ENCODE data around the gene HKDC1.

Gene HKDC1

DNA sequence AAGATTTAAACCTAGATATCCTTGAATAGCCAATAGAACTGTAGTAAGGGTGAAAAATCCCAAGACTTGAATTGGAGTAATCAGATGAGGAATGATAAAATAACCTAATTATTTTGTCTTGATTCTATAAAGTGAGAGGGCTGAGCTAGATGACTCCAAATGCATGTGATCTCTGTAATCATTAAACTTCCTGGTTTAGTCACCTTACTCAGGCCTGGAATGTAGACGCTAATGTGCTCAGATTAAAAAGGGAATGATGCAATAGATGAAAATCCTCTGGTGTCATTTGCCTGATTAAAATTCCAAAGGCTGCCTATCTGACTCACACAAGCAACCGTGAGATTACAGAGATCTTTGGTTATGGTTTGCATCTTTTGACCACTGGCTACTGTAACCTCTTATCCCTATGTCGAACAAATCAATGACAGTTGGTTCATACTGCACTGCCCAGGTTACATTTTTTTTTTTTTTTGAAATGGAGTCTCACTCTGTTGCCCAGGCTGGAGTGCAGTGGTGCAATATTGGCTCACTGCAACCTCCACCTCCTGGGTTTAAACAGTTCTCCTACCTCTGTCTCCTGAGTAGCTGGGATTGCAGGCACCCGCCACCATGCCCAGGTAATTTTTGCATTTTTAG is 2.9 kb upstream of the HKDC1 start:
- no peak for DNase-seq (ENCODE audit: low read depth)

DNA sequence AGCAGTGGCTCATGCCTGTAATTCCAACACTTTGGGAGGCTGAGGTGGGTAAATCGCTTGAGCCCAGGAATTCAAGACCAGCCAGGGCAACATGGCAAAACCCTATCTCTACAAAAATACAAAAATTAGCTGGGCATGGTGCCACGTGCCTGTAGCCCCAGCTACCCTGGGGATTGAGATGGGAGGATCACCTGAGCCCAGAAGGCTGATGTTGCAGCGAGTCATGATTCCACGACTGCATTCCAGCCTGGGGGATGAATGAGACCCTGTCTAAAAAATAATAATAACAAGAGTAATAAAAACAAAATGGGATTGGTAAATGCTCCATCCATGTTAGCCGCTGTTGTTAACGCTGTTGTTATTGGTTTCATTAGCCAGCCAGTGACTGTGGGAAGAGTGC is 1.3 kb upstream of the HKDC1 start:
- DNase-seq (ENCODE audit: low read depth), result no peak

- no peak for DNase-seq (ENCODE audit: low read depth)
These were observed 375 bp downstream of the HKDC1 start for GRCh38 chr10:69220507-69220906.

GRCh38 chr10:69222157-69223027 is 2.3 kb downstream of the HKDC1 start:
- peak; percentile 71 for DNase-seq (ENCODE audit: low read depth)

DNA sequence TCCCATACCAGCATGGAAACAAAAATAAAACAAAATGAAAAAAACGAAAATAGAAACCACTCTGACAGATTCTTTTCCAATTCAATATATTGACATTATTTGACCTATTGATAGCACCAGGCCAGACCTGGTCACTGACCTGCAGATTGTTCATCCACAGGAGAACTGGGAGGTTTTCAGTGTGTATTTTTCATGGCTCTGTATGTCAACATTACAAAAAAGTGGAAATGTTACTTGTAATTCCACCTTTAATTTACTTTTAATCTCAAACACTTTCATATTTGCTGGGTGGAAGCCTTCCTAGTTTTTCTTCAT is 2.9 kb downstream of the HKDC1 start:
- DNase-seq (ENCODE audit: low read depth), result no peak

GRCh38 chr10:69224862-69225657 is 4.9 kb downstream of the HKDC1 start:
- no peak for DNase-seq (ENCODE audit: low read depth)

DNA sequence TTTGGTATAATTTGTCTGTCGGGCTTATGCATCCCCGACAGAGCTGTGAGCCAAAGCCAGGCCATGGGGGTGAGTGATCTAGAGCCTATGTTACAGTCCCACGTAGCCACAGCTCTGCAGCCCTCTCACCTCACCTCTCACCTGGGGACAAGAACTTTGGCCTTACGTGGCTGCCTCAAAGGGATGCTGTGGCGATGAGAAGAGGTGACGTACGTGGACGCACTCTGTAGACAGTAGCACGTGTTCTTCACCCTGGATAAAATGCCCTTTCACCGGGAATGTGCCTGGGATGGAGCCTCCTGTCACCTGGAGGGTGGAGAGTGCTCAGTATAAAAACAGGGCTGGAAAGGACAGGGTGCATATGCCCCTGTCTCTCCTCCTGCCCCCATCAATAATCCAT is 5.5 kb downstream of the HKDC1 start:
- DNase-seq (ENCODE audit: low read depth), result no peak

DNA sequence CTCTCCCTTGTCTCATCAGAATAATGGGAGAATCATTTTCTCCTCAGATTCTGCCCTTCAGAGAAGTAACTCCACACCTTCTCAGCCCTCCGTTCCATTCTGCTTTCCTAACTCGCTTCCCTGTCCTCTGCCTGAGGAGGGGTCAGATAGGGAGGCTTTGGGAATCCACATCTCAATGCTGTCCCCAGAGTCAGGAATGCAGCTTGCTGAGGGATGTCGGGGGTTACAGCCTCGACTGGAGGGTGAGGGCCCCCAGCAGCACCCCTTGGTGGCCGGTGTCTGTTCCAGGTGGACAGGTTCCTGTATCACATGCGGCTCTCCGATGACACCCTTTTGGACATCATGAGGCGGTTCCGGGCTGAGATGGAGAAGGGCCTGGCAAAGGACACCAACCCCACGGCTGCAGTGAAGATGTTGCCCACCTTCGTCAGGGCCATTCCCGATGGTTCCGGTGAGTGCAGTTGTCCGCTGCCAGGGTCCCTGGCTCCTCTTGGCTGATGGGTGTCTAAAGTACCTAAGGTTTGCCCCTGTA is 6.9 kb downstream of the HKDC1 start:
- DNase-seq (ENCODE audit: low read depth), result no peak

DNA sequence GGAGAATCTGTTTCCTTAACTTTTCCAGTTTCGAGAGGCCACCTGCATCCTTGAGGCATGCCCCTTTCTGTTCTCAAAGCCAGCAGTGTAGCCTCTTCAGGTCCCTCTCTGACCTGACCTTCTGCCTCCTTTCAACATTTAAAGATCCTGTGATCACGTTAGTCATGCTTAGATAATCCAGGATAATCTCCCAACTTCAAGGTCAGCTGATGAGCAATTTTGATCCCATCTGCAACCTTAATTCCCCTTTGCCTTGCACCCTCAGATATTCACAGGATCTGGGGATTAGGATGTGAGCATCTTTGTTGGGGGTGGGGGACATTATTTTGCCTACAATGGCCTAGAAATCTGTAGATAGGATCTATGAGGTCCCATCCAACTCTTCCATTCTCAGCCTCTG is 8.0 kb downstream of the HKDC1 start:
- no peak for DNase-seq (ENCODE audit: low read depth)

DNA sequence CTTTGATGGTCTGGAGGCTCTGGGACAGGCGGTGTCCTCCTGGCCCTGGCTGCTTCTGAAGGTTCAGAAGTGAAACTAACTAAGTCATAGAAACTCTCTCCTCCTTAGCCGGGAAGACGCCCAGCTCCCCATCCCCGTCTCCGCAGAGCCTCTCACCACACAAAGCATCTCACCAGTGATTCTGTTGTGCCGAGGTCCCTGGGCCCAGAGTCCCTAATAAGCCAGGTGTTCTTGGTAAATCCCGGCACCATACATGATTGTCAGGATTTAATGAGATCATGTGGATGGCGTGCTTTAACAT is 9.4 kb downstream of the HKDC1 start:
- no peak for DNase-seq (ENCODE audit: low read depth)

DNA sequence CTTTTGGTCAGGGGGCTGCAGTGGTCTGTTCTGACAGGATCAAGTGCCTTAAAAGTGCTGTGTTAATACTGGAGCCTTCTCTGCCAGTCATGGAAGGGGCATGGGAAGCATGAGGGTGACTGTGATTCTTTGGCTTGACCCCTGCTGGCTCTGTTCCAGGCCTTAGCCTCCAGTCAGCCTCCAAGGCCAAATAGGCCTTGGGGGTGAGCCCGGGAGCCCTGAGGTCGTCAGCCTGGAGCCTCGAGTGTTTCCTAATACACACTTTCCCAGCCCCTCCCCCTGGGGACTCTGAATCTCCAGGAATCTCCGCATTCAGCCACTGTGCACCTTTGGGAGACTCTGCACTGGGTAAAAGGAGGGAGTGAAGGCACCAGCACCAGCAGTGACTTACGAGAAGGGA is 10.0 kb downstream of the HKDC1 start:
- DNase-seq (ENCODE audit: low read depth), result no peak

- no peak for DNase-seq (ENCODE audit: low read depth)
These were observed 12.1 kb downstream of the HKDC1 start for GRCh38 chr10:69232252-69232651.

DNA sequence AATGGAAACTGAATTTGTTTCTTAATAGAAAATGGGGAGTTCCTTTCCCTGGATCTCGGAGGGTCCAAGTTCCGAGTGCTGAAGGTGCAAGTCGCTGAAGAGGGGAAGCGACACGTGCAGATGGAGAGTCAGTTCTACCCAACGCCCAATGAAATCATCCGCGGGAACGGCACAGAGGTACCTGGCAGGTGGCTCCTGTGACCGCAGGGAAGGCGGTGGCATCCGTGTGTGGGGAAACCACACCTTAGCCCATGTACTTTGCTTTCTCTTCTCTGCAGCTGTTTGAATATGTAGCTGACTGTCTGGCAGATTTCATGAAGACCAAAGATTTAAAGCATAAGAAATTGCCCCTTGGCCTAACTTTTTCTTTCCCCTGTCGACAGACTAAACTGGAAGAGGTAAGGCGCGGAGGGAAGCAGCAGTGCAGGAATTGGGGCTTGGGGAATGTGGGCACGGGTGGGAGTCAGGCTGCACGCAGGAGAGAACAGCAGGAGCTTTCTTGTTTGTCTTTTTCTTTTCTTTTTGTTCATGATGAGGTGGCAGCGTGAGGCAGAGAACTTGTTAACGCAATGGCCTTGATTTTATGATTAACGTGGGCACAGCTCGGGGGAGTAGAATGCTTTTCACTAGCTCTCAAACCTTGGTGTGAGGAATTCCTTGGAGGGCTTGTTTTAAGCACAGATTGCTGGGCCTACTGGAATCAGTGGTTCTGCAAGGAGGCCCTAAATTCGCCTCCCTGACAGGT is 12.8 kb downstream of the HKDC1 start:
- DNase-seq (ENCODE audit: low read depth), result no peak

DNA sequence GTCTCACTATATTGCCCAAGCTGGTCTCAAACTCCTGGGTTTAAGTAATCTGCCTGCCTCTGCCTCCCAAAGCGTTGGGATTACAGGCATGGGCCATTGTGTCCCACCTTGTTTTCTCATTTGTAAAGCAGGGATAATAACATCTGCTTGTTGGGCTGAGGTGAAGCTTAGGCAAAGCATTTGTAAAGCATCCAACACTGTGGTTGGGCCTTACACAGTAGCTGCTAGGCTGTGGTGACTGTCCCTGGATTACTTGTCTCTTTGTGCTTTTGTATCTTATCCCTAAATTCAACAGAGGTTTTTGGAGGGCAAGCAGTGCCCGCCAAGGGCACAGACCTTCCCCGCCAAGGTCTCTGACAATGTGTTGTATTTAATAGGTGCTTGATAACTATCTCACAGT is 14.3 kb downstream of the HKDC1 start:
- no peak for DNase-seq (ENCODE audit: low read depth)

DNA sequence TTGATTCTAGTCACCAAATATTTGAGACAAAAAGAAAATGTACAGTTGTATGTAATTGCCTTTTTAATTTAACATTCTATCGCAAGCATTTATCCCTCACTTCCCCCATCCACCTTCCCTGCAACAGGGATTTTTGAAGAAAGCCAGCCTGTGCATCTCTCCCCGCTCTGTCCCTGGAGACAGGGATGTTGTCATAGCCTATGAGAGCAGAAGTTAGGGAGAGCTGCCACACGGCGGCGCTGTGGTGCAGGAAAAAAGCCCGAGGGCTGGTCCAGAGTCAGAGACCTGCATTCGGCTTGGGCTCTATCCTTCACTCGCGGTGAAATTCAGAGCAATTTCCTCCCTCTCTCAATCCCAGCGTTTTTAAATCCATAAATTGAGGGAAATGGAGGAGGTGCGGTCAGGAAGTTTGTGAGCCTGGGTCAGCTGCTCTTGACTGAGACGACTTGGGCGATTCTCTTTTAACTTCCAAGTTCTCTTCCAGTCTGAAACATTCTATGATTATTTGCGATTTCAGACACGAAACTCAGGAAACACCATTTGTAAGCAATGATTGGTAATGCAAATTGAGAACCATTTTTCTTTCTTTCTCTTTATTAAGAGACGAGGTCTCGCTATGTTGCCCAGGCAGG is 17.5 kb downstream of the HKDC1 start:
- DNase-seq (ENCODE audit: low read depth), result peak; percentile 82

DNA sequence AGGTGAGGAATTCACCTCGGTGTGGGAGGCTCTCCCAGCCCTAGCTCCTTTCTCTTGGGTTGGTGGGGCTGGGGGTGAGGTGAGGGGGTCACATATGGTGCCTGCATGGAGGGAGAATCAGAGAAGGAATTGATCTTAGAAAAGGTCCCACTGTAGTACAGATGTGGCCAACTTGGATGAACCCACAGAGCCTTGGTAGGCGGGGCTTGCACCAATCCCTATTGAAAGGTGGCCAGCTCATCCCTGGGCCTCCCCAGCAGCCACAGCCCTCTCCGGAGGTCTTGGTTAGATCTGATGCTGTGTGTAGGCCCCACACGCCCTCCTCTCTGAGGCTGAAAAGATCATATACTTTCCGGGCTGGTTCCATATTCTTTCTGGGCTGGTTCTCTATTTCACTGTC is 19.0 kb downstream of the HKDC1 start:
- no peak for DNase-seq (ENCODE audit: low read depth)

- DNase-seq (ENCODE audit: low read depth), result no peak
These were observed 19.8 kb downstream of the HKDC1 start for GRCh38 chr10:69239816-69240434.

DNA sequence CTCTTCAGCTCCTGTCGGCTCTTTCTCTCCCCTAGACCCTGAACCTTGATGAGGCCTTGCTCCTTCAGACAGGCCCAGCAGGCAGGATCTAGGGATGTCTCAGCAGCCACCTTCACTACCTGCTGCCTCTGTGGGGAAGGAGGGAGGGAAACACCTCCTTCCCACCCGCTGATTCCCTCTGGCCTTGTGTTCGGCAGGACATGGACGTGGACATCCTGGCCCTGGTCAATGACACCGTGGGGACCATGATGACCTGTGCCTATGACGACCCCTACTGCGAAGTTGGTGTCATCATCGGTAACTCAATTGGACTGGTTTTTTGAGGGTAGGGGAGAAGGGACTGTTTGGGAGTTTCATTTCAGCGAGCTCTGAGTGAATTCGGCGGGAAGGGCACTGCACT is 20.3 kb downstream of the HKDC1 start:
- DNase-seq (ENCODE audit: low read depth), result no peak

GRCh38 chr10:69241575-69241974 is 21.4 kb downstream of the HKDC1 start:
- no peak for DNase-seq (ENCODE audit: low read depth)

DNA sequence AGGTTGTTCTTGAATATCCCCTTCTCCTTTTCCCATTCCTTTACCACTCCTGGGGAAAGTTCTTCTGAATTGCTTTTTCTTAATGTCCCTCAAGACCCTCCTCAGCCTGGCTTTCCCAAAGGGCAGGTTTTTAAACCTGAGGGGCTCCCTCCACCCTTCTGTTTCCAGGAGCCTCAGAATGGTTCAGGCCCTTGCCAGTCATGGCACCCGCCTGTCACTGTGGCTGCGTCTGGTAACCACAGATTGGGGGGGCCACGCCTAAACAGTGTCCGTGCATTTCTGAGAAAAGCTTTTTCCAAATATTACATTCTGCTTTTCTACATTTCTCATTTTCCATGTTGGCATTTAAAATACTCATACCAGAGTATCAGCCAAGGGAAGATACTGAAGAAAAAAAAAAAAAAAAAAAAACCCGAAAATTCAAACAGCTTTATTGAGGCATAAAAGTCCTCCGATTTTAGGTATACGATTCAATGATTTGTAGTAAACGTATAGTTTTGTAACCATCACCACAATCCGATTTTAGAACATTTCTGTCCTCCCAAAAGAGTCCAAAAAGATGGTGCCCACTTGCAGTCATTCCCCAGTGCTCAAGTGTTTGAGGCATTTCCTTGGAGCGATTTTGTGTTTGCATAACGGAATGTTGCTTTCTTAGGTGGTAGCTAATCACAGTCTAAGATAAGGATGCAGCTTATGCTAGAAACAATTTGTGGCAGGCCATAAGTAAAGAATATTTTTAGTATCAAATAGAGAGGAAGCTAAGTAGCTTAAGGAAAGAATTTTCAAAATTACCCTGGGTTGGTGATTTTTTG is 22.1 kb downstream of the HKDC1 start:
- no peak for DNase-seq (ENCODE audit: low read depth)

DNA sequence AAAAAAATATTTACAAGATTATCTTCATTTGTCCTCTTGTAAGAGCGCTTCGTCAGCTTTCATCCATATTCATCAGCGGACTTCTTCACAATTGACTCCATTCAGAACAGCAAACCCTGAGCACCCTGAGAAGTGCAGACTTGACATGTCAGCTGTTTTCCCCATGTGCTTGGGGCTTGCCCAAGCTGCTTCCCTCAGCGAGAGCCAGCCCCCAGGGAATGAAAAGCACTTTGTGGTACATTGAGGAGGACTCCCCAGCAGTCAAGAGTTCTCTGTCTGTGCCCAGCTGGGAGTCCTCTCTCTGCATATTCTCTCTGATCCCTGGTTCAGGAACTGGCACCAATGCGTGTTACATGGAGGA is 22.7 kb downstream of the HKDC1 start:
- no peak for DNase-seq (ENCODE audit: low read depth)

All from activated T-cell treated with anti-CD3 and anti-CD28 coated beads for 24 hours (primary cell).